RWPE2 (cell line): ENCODE results near the gene FXYD7.

Experiments
- ATAC-seq: fragments of 200-7000 bp; cut with Tn5 transposase; 3 replicates; pipeline ENCODE4 v1.9.1; 2021; ENCODE audit warnings: low read depth
- DNase-seq: peaks from one replicate; pipeline ENCODE4 v3.0.0-alpha.2; 2020; ENCODE audit warnings: low spot score
- H3K27ac ChIP-seq: fragments of 450-650 bp; 2 replicates; pipeline ENCODE4 v1.5.1; 2017; ENCODE audit warnings: mild to moderate bottlenecking; ENCODE audit not compliant: poor library complexity, severe bottlenecking
- H3K27me3 ChIP-seq: fragments of 250-450 bp; sonication (Bioruptor Pico); 2 replicates; pipeline ENCODE4 v1.5.1; 2021; ENCODE audit warnings: mild to moderate bottlenecking, moderate library complexity; ENCODE audit not compliant: insufficient read depth, poor library complexity, severe bottlenecking
- H3K36me3 ChIP-seq: fragments of 250-450 bp; sonication (Bioruptor Pico); 2 replicates; pipeline ENCODE4 v1.5.1; 2020; ENCODE audit warnings: low read depth, mild to moderate bottlenecking, moderate library complexity
- H3K4me1 ChIP-seq: fragments of 250-450 bp; sonication (Bioruptor Pico); 2 replicates; pipeline ENCODE4 v1.5.1; 2021; ENCODE audit warnings: mild to moderate bottlenecking, moderate library complexity; ENCODE audit not compliant: insufficient read depth, poor library complexity, severe bottlenecking
- H3K4me3 ChIP-seq: fragments of 250-450 bp; sonication (Bioruptor Pico); 2 replicates; pipeline ENCODE4 v1.5.1; 2021; ENCODE audit warnings: mild to moderate bottlenecking, moderate library complexity; ENCODE audit not compliant: severe bottlenecking
- H3K9me3 ChIP-seq: fragments of 250-450 bp; sonication (Bioruptor Pico); 2 replicates; pipeline ENCODE4 v1.5.1; 2021; ENCODE audit warnings: mild to moderate bottlenecking, moderate library complexity; ENCODE audit not compliant: severe bottlenecking
- TF ChIP-seq, protein P1 (sequence below): fragments of 450-650 bp; IDR thresholded peaks from one replicate; pipeline ENCODE4 v1.5.1; 2017; ENCODE audit warnings: mild to moderate bottlenecking, moderate library complexity; ENCODE audit not compliant: poor library complexity, severe bottlenecking

FXYD7 gene

GRCh38 chr19:35114353-35115176 is 28.5 kb upstream of the FXYD7 start:
- DNase-seq: no peak
- Histone ChIP-seq H3K4me3 (peak overlapping the region; percentile 44), H3K4me1 (peaks cover 4% of the 10 kb centered on the region), H3K27ac (peak overlapping the region; percentile 92), H3K27me3 (no peaks in the 10 kb centered on the region), H3K9me3 (no peaks in the 10 kb centered on the region), H3K36me3 (peaks cover 6% of the 10 kb centered on the region; the same call in 1 of the 2 replicates)
- ATAC-seq: peak; percentile 65
- TF ChIP-seq, protein P1, sequence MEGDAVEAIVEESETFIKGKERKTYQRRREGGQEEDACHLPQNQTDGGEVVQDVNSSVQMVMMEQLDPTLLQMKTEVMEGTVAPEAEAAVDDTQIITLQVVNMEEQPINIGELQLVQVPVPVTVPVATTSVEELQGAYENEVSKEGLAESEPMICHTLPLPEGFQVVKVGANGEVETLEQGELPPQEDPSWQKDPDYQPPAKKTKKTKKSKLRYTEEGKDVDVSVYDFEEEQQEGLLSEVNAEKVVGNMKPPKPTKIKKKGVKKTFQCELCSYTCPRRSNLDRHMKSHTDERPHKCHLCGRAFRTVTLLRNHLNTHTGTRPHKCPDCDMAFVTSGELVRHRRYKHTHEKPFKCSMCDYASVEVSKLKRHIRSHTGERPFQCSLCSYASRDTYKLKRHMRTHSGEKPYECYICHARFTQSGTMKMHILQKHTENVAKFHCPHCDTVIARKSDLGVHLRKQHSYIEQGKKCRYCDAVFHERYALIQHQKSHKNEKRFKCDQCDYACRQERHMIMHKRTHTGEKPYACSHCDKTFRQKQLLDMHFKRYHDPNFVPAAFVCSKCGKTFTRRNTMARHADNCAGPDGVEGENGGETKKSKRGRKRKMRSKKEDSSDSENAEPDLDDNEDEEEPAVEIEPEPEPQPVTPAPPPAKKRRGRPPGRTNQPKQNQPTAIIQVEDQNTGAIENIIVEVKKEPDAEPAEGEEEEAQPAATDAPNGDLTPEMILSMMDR: peak; percentile 95

DNA sequence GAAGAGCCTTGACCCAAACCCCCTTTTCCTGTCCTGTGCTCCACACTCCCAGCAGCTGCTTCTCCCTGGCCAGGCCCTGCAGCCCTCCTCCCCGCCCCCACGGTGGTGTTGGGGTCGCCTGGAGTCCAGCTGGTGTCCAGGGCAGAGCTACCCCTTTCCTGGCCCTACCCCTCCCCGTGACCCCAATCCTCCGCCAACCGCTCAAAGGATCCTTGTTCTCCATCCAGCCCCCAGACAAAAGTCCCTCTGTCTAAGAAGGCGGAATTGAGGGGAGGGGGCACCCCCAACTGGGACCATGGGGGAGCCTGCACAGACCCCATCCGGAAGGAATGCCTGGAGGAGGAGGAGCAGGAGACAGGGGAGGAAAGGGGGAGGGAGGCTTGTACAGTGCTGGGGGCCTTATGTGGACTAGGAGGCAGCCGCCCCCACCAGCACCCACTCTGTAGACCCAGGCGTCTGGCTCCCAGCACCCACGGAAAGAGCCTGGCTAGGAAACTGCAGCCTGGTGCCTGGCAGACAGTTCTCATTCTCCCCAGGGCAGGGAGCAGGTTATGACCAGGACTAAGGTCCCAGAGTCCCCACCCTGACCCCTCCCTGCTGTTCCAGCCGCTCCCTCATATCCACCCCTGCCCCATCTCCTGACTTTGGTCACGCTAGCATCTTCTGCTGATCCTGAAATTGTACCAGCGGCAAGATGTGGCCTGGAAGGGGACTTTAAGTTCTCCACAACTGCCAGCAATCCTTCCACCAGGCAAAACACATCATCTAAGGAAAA is 27.7 kb upstream of the FXYD7 start, which contains the start of gene FXYD3:
FXYD3 (plus strand) TSS at position 647 of the 775 bp plus-strand sequence. CDS start 3,554 bp downstream, outside the sequence.
- H3K4me1 ChIP-seq: peaks cover 10% of the 10 kb centered on the region
- H3K27me3 ChIP-seq: no peaks in the 10 kb centered on the region
- peaks cover 12% of the 10 kb centered on the region for H3K36me3 ChIP-seq
- TF ChIP-seq, protein P1: no peak
- no peaks in the 10 kb centered on the region for H3K9me3 ChIP-seq
- peak; percentile 5; the same call in 2 of the 3 replicates for ATAC-seq
- no peak for DNase-seq
- peak within 1 kb of the TSS; percentile 44 for H3K4me3 ChIP-seq
- H3K27ac ChIP-seq: peak within 1 kb of the TSS; percentile 92

GRCh38 chr19:35116072-35116801 is 26.8 kb upstream of the FXYD7 start:
- Histone ChIP-seq H3K4me3 (peak overlapping the region; percentile 44), H3K4me1 (peaks cover 19% of the 10 kb centered on the region)
- DNase-seq: peak; percentile 87

DNA sequence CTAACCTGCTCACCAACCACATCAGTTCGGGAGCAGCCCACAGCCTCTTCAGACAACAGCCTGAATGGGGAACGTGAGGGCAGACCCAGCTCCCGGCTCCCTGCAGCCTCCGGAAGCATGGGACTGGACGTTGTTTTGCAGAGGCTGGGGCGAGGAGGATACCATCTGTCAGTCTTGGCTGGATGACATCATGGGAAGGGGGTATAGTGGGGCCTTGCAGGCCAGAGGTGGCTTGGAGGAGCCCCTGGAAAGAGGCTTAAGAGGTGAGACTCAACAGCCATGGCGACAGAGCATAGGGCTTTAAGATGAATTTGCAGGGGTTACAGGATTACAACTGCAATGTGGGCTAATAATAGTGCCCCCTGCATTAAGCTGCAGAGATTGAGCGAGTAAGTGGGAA is 25.9 kb upstream of the FXYD7 start:
- peak overlapping the region; percentile 92 for H3K27ac ChIP-seq
- no peaks in the 10 kb centered on the region for H3K9me3 ChIP-seq
- H3K36me3 ChIP-seq: peaks cover 28% of the 10 kb centered on the region
- DNase-seq: no peak
- H3K4me1 ChIP-seq: peaks cover 28% of the 10 kb centered on the region
- TF ChIP-seq, protein P1: no peak
- H3K27me3 ChIP-seq: no peaks in the 10 kb centered on the region
- H3K4me3 ChIP-seq: peak overlapping the region; percentile 44
- no peak for ATAC-seq

More at GRCh38 chr19:35116072-35116801, 26.8 kb upstream of the FXYD7 start:
- H3K36me3 ChIP-seq: peaks cover 19% of the 10 kb centered on the region
- H3K27me3 ChIP-seq: no peaks in the 10 kb centered on the region
- no peaks in the 10 kb centered on the region for H3K9me3 ChIP-seq
- peak overlapping the region; percentile 92 for H3K27ac ChIP-seq
- TF ChIP-seq, protein P1: no peak
- ATAC-seq: peak; percentile 60
